HCEC 1CT (cell line): ENCODE results near the gene SLC48A1.

Experiments used
- DNase-seq: peaks from one replicate; pipeline ENCODE4 v3.0.0-alpha.2; 2017

The SLC48A1 gene

GRCh38 chr12:47744778-47745436 is 28.1 kb upstream of the SLC48A1 start:
- DNase-seq = no peak

- no peak for DNase-seq
These were observed 27.5 kb upstream of the SLC48A1 start for GRCh38 chr12:47745485-47746041.

GRCh38 chr12:47746073-47746472 is 27.0 kb upstream of the SLC48A1 start:
- no peak for DNase-seq

GRCh38 chr12:47746523-47746922 is 26.5 kb upstream of the SLC48A1 start:
- no peak for DNase-seq

GRCh38 chr12:47747126-47747525 is 25.9 kb upstream of the SLC48A1 start:
- no peak for DNase-seq

GRCh38 chr12:47747596-47748506 is 25.2 kb upstream of the SLC48A1 start:
- DNase-seq = no peak

GRCh38 chr12:47748507-47748828 is 24.6 kb upstream of the SLC48A1 start:
- no peak for DNase-seq

- DNase-seq = no peak
These were observed 24.1 kb upstream of the SLC48A1 start for GRCh38 chr12:47748899-47749298.

GRCh38 chr12:47750229-47750798 is 22.7 kb upstream of the SLC48A1 start:
- DNase-seq = no peak

GRCh38 chr12:47750916-47751470 is 22.0 kb upstream of the SLC48A1 start:
- DNase-seq = no peak

- DNase-seq = no peak
These were observed 21.5 kb upstream of the SLC48A1 start for GRCh38 chr12:47751561-47751960.

- DNase-seq = no peak
These were observed 20.9 kb upstream of the SLC48A1 start for GRCh38 chr12:47752121-47752520.

GRCh38 chr12:47752552-47752951 is 20.5 kb upstream of the SLC48A1 start:
- peak; percentile 64 for DNase-seq

- no peak for DNase-seq
These were observed 19.7 kb upstream of the SLC48A1 start for GRCh38 chr12:47753021-47754001.

- no peak for DNase-seq
These were observed 18.9 kb upstream of the SLC48A1 start for GRCh38 chr12:47754126-47754525.

GRCh38 chr12:47754881-47755280 is 18.2 kb upstream of the SLC48A1 start:
- DNase-seq = no peak

- DNase-seq = no peak
These were observed 17.1 kb upstream of the SLC48A1 start for GRCh38 chr12:47755655-47756562.

- DNase-seq = no peak
These were observed 15.6 kb upstream of the SLC48A1 start for GRCh38 chr12:47757364-47757839.

- no peak for DNase-seq
These were observed 15.0 kb upstream of the SLC48A1 start for GRCh38 chr12:47757840-47758583.

GRCh38 chr12:47758584-47758833 is 14.5 kb upstream of the SLC48A1 start:
- DNase-seq = no peak
